GM19239 (cell line): ENCODE measurements around the gene CYP11A1.
"Not testable (repeated sequence)": the region's sequence is repeated elsewhere in the genome, so short reads cannot be mapped to it uniquely, and the experiment has no call there.

Source experiments
- DNase-seq: peaks from one replicate; pipeline ENCODE4 v3.0.0; 2011; ENCODE audit warnings: low spot score; ENCODE audit not compliant: insufficient read length
- FAIRE-seq: peaks from 2 replicates; lab custom pipeline; 2011; peaks lifted over from hg19 to GRCh38; lab: Jason Lieb, UNC

Gene CYP11A1

GRCh38 chr15:74377831-74378766, 10.7 kb upstream of the CYP11A1 start:
- FAIRE-seq (no peak), DNase-seq (no peak)

GRCh38 chr15:74376825-74377581, 9.6 kb upstream of the CYP11A1 start:
- FAIRE-seq, result peak; percentile 21
- DNase-seq, result no peak

- no peak for DNase-seq
- FAIRE-seq, result no peak
Measured at GRCh38 chr15:74376226-74376625, 8.8 kb upstream of the CYP11A1 start.

- FAIRE-seq, result peak; percentile 97
Measured at GRCh38 chr15:74375303-74375693, 7.9 kb upstream of the CYP11A1 start.

GRCh38 chr15:74374648-74375302, 7.3 kb upstream of the CYP11A1 start:
- no peak for FAIRE-seq
- no peak for DNase-seq

More at GRCh38 chr15:74375303-74375693, 7.9 kb upstream of the CYP11A1 start:
- DNase-seq, result peak; percentile 62

GRCh38 chr15:74373731-74374647, 6.5 kb upstream of the CYP11A1 start:
- peak; percentile 91 for DNase-seq
- FAIRE-seq, result peak; percentile 93

- FAIRE-seq (no peak), DNase-seq (no peak)
Measured at GRCh38 chr15:74373056-74373650, 5.7 kb upstream of the CYP11A1 start.

- FAIRE-seq (no peak), DNase-seq (no peak)
Measured at GRCh38 chr15:74370471-74370870, 3.0 kb upstream of the CYP11A1 start.

- no peak for DNase-seq
- FAIRE-seq, result no peak
Measured at GRCh38 chr15:74369756-74370155, 2.3 kb upstream of the CYP11A1 start.

- FAIRE-seq, result no peak
Measured at GRCh38 chr15:74369084-74369745, 1.8 kb upstream of the CYP11A1 start.

GRCh38 chr15:74368121-74368520, 675 bp upstream of the CYP11A1 start:
- DNase-seq (no peak), FAIRE-seq (no peak)

More at GRCh38 chr15:74369084-74369745, 1.8 kb upstream of the CYP11A1 start:
- DNase-seq, result no peak

GRCh38 chr15:74365598-74366445, 1.6 kb downstream of the CYP11A1 start:
- FAIRE-seq (no peak), DNase-seq (no peak)

GRCh38 chr15:74364936-74365597, 2.4 kb downstream of the CYP11A1 start:
- FAIRE-seq, result no peak
- DNase-seq, result no peak

GRCh38 chr15:74362482-74362881, 5.0 kb downstream of the CYP11A1 start:
- FAIRE-seq (no peak), DNase-seq (no peak)

- not testable (repeated sequence) for DNase-seq, FAIRE-seq
Measured at GRCh38 chr15:74360855-74361254, 6.6 kb downstream of the CYP11A1 start.

- not testable (repeated sequence) for FAIRE-seq, DNase-seq
Measured at GRCh38 chr15:74359376-74359775, 8.1 kb downstream of the CYP11A1 start.

- not testable (repeated sequence) for FAIRE-seq, DNase-seq
Measured at GRCh38 chr15:74357514-74357913, 9.9 kb downstream of the CYP11A1 start.
